Stimulated activated naive CD4-positive, alpha-beta T cell treated with Interleukin-2 at 50 U/mL for 16 hours (primary cell): ENCODE measurements around the gene SKIC3.

ENCODE experiments used
- DNase-seq: peaks from one replicate; lab custom pipeline; 2025; lab: John Stamatoyannopoulos, UW

SKIC3 gene

DNA sequence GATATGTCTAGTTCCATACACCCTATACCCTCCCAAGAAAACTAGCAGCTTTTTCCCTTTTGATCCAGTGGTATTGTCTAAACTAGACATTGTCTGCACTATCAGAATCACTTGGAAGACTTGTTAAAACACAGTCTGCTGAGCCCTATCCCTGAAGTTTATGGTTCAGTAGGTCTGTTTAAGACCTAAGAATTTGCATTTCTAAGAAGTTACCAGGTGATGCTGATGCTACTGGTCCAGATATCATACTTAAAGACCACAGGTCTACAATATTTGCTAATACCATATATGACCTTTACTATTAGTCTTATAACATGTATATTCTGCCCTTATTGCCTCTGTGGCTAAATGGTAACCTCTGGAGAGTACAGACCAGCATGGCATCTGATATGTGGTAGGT lies 23.3 kb downstream of the SKIC3 start:
- no peak for DNase-seq

DNA sequence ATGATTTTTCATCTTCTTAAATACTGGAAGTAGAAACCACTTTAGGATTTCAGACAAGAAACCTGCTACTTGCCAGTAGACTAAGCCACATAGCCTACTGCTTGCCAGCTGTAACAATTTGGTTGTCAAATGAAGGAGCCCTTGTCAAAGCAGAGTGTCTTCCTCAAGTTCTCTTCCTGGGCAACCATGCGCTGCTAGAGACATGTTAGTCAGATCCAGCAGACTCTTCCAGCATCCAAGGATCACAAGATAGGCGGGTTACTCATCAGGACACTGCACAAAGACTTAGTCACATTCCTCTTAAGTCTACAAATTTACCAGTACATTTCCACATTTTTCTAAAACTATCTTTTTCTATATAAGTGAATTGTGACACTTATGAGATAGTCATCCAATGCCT lies 24.4 kb downstream of the SKIC3 start:
- no peak for DNase-seq

DNA sequence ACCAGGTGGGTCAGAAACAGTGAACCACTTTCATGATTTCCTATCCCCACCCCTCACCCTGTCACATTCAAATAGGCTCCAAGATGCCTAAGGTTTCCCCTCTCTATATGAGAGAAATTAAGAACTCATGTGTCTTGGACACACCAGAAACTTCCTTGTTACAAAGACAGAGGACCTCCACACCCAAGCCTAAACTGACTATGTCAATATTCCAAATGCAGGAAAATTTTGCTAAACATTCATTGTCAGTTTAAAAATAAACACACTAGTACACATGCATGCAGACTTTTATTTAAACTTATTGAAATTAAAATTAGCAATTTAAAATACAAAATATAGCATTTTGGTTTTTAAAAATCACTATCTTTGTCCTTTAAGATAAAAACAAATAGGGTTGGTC lies 26.2 kb downstream of the SKIC3 start:
- no peak for DNase-seq

DNA sequence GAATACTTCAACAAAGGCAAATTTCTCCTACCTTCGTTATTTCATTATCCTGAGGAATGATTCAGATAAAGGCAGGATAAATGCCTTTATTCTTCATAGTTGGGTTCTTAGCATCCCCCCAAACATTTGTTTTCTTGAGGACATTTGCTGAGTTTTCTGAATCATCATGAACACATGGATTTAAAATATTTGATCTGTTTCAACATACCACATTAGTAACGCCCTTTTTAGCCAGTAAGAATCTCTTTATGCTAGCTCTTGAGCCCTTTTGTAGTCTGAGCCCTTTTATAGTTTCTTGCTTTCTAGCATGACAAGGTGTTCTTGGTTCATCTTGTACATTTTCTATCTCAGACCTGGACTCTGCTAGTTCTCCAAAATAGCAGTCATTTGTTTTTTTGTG lies 27.9 kb downstream of the SKIC3 start:
- no peak for DNase-seq

DNA sequence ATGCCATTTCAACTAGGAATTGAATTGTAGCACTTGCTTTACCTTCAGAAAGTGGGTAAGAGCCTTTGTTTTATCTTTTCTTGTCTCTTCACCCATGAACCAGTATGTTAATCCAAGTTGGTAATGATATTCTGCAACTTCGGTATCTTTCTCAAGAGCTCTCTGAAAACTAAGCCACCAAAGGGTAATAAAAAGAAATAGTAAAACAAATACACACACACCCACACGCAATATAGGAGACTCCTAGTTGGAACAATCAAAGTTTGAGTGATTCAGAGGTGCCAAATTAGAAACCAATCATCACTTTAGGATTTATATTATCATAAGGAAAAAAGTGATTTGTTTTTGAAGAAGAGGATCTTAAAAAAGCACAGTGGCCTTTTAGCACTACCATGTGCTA lies 30.4 kb downstream of the SKIC3 start:
- no peak for DNase-seq

DNA sequence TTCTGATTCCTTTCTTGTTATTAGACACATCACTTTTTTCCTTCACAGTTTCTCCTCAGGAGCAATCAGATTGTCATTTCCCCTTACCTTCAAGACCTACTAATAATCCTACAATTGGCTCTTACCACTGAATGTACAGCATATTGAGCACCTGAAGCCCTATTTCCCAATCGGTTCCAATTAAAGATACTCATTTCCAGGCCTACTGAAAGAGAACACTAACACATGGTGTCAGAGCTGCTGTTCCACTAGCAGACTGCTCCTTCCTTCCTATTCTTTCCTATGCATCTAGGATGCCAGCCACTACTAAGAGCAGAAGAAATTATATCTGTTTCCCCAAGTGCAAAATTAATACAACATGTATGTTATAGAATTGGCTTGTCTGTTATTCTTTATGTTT lies 34.6 kb downstream of the SKIC3 start:
- DNase-seq: no peak

DNA sequence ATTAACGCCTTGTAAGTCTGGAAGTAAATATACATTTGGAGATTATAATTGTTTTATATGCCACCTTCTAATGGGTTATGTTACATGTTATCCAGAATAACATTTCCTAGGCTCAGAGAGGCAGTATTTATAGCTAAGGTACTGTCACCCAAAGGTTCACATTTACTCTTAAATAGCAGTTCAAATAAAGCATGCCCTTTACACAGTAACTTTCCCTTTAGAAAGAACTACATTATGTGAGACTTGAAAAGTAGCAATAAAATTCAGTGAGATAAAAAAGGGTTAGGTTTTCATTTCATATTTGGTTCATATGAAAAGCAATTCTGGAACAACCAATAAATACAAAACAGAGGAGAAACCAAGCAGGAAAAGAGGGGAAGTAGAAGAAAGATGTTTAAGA lies 35.1 kb downstream of the SKIC3 start:
- DNase-seq: no peak

DNA sequence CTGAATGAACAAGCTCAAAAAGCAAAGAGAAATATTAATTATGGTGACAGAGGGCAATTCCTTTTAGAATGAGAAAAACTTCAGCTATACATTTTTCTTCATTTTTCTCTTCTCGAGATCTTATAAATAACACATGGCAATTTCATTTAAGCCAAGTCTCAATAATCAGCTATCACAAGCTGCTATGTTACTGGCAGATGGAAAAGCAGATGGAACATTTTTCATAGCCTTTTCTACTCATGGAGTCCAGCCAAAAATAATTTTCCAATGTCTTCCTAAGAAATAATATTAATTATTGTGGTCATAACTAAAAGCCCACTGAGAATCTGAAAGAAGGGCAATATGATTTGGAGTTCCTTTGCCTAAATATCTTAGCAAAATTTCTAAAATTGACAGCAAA lies 35.6 kb downstream of the SKIC3 start:
- DNase-seq: no peak

DNA sequence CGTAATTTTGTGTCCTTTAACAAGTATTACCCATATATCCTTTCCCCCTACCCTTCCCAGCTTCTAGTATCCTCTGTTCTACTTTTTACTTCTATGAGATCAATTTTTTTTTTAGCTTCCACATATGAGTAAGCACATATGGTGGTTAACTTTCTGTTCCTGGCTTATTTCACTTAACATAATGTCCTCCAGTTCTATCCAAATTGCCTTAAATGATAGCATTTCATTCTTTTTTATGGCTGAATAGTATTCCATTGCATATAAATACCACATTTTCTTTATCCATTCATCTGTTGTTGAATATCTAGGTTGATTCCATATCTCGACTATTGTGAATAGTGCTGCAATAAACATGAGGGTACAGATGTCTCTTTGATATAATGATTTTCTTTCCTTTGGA lies 36.4 kb downstream of the SKIC3 start:
- DNase-seq: no peak

DNA sequence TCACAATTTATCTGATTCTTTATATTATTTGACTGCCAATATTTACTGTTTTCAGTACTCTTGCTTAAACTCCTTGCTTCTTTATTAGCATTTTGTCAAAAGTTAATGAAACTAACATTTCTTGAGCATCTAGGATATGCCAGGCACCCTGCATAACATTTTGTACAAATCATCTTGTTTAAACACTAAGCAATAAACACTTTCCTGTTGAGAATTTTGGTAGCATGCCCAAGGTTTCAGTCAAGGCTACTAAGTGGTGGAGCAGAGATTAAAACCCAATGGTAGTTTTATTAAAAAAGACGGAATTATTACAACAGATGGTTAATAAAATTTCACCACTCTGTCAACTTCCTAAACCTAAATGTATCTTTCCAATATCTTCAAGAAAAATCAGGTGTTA lies 43.2 kb downstream of the SKIC3 start:
- DNase-seq: no peak

DNA sequence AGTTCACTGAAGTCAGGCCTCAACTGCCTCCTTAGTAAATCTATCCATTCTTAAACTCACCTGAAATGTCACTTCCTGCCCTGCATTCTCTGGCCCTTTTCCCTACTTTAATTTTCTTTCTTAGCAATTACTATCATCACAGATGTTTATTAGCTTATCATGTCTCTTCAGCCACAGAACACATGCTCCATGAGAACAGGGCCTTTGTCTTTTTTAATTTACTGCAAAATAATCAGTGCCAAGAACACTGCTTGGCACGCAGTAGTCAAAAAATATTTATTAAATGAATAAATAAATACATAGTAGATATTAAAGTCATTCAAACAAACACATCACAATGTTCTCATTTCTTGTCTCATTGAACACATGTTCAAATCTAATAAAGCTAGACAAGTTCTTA lies 46.2 kb downstream of the SKIC3 start:
- no peak for DNase-seq
